ENCODE results near the gene ZNF440. TPM values are rescaled to one million over a fixed set of nuclear protein-coding genes. Genes with fewer than 3 reads are reported as not detected.
"Not testable (repeated sequence)": the region's sequence is repeated elsewhere in the genome, so short reads cannot be mapped to it uniquely, and the experiment has no call there.

ZNF440 gene
- total RNA-seq, 1 donor from 2014 or later, result 8.4 TPM

DNA sequence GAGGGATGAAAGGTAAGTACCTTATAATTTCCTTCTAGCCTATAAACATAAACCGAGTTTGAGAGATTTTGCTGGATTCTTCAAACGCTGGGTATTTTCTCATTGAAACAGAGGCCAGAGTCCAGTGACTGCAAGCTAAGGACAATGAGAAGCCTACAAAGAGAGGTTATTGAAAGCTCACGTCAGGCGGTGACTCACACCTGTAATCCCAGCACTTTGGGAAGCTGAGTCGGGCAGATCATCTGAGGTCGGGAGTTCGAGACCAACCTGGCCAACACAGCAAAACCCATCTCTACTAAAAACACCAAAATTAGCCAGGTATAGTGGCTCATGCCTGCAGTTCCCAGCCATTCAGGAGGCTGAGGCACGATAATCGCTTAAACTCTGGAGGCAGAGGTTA lies 58.6 kb downstream of the ZNF440 start:
- TF ChIP-seq, protein P1, sequence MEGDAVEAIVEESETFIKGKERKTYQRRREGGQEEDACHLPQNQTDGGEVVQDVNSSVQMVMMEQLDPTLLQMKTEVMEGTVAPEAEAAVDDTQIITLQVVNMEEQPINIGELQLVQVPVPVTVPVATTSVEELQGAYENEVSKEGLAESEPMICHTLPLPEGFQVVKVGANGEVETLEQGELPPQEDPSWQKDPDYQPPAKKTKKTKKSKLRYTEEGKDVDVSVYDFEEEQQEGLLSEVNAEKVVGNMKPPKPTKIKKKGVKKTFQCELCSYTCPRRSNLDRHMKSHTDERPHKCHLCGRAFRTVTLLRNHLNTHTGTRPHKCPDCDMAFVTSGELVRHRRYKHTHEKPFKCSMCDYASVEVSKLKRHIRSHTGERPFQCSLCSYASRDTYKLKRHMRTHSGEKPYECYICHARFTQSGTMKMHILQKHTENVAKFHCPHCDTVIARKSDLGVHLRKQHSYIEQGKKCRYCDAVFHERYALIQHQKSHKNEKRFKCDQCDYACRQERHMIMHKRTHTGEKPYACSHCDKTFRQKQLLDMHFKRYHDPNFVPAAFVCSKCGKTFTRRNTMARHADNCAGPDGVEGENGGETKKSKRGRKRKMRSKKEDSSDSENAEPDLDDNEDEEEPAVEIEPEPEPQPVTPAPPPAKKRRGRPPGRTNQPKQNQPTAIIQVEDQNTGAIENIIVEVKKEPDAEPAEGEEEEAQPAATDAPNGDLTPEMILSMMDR (IDR thresholded peaks at IDR 0.05), result no peak
- peaks cover 22% of the 10 kb centered on the region for H3K36me3 Mint-ChIP-seq (ENCODE audit: low read depth)
- no peak overlapping the region for H3K4me3 Mint-ChIP-seq (ENCODE audit: unreplicated experiment)

DNA sequence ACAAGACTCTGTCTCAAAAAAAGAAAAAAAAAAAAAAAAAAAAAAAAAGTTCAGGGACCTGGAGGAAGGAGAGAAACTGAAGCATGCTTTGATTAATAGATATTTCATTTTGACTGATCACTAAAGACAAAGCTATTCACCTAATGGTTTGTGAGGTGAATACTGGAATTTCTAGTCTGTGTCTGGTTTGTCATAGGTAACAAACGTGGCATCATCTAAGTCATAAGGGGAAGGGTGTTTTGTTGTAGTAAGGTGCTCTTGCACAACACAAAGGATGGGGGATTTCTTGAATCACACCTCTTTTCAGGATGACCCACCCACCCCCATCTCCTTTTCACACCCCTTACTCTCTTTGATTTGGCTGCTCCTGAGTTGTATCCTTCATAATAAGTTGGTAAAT lies 59.7 kb downstream of the ZNF440 start:
- Mint-ChIP-seq H3K27ac (ENCODE audit: unreplicated experiment) (no peak overlapping the region), H3K4me3 (ENCODE audit: unreplicated experiment) (no peak overlapping the region), H3K4me1 (ENCODE audit: low read depth) (no peaks in the 10 kb centered on the region), H3K36me3 (ENCODE audit: low read depth) (peaks cover 10% of the 10 kb centered on the region), H3K27me3 (ENCODE audit: low read depth) (no peaks in the 10 kb centered on the region), H3K9me3 (ENCODE audit: low read depth) (peaks cover 23% of the 10 kb centered on the region)
- TF ChIP-seq, protein P1 (IDR thresholded peaks at IDR 0.05), result no peak
- no peak for DNase-seq (ENCODE audit: low spot score)

More for the DNA sequence above, 58.6 kb downstream of the ZNF440 start:
- H3K27ac Mint-ChIP-seq (ENCODE audit: unreplicated experiment), result no peak overlapping the region
- no peaks in the 10 kb centered on the region for H3K27me3 Mint-ChIP-seq (ENCODE audit: low read depth)
- no peak for DNase-seq (ENCODE audit: low spot score)
- peaks cover 34% of the 10 kb centered on the region for H3K9me3 Mint-ChIP-seq (ENCODE audit: low read depth)
- no peaks in the 10 kb centered on the region for H3K4me1 Mint-ChIP-seq (ENCODE audit: low read depth)

DNA sequence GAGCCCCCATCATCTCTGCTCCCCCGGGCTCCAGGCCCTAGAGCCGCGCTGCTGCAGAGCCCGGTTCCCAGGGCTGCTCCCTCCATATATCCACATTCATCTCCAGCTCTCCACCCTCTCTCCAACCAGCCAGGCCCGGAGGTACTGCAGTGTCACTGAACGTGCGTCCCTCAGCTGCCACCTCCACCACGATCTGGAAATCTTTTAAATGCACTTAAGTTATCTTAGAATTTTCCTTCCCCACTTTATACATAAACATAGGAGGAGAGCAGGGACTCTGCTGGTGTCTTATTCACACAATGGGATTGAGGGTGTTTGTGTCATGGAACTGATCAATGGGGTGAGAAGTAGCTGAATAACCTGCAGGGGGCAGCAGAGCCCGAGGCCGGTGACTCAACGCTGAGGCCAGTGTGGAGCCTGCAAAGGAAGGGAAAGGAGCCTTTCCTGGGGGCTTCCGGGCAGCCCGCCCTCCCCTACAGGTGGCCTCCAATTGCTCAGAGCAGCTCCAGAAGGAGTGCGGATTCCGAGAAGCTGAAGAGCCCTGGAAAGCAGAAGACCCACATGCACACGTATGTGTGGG lies 65.7 kb downstream of the ZNF440 start:
- H3K4me1 Mint-ChIP-seq (ENCODE audit: low read depth); H3K27me3 Mint-ChIP-seq (ENCODE audit: low read depth); H3K9me3 Mint-ChIP-seq (ENCODE audit: low read depth); H3K27ac Mint-ChIP-seq (ENCODE audit: unreplicated experiment); H3K4me3 Mint-ChIP-seq (ENCODE audit: unreplicated experiment); DNase-seq (ENCODE audit: low spot score); H3K36me3 Mint-ChIP-seq (ENCODE audit: low read depth): not testable (repeated sequence)
- TF ChIP-seq, protein P1 (IDR thresholded peaks at IDR 0.05), result peak; percentile 70

DNA sequence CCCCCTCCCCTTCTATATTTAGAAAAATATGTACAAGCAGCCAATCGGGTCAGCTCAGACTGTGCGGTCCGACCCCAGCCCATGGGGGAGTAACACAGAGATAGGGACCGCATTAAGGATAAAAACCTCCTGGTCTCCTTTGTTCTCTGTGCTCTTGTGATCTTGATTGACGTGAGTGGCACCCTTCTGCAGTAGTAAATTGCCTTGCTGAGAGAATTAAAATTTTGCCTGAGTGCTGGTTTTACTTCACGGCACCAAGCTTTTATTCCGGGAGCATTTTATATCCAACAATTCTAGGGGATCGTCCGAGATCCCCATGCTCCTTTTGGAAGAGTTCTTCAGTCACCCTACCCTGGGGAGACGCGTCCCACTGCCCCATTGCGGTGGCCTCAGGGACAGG lies 66.5 kb downstream of the ZNF440 start:
- Mint-ChIP-seq H3K4me3 (ENCODE audit: unreplicated experiment) (no peak overlapping the region), H3K36me3 (ENCODE audit: low read depth) (no peaks in the 10 kb centered on the region), H3K27ac (ENCODE audit: unreplicated experiment) (no peak overlapping the region), H3K9me3 (ENCODE audit: low read depth) (peaks cover 2% of the 10 kb centered on the region), H3K4me1 (ENCODE audit: low read depth) (peaks cover 4% of the 10 kb centered on the region), H3K27me3 (ENCODE audit: low read depth) (no peaks in the 10 kb centered on the region)
- DNase-seq (ENCODE audit: low spot score), result no peak
- TF ChIP-seq, protein P1 (IDR thresholded peaks at IDR 0.05), result no peak

DNA sequence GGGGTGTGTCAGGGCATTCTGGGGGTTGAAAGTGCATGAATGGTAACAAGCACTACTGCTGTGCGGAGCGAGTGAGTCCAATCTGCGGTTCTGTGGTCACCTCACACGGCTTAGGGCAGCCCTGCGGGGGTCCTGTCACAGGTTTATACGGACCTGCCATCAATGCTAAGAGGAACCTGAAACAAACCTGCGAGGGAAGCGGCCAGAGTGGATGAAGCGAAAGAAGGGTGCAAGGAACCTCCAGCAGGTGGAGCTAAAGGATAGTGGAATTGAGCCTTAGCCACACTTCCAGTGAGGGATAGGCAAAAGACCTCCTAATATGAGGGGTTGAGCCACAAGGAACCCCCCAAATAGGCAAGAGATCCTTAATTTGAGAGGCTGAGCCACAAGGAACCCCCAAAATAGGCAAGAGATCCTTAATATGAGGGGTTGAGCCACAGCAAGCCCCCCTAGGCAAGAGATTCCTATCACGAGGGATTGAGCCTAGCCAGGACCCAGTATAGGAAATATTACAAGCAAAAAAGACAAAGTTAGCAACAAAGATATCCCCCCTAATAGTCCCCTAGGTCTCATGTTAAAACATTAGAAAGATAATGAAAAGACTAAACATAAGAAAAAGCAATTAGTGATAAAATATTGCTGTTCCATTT lies 67.2 kb downstream of the ZNF440 start:
- Mint-ChIP-seq H3K9me3 (ENCODE audit: low read depth) (peaks cover 2% of the 10 kb centered on the region), H3K36me3 (ENCODE audit: low read depth) (no peaks in the 10 kb centered on the region), H3K27me3 (ENCODE audit: low read depth) (no peaks in the 10 kb centered on the region), H3K4me1 (ENCODE audit: low read depth) (peaks cover 4% of the 10 kb centered on the region), H3K4me3 (ENCODE audit: unreplicated experiment) (no peak overlapping the region), H3K27ac (ENCODE audit: unreplicated experiment) (no peak overlapping the region)
- no peak for DNase-seq (ENCODE audit: low spot score)
- TF ChIP-seq, protein P1 (IDR thresholded peaks at IDR 0.05), result peak; percentile 87

All from chondrocyte (in vitro differentiated cells).